Trophoblast cell (in vitro differentiated cells and primary cell): Measurements from ENCODE around the gene MMAA.

ENCODE experiments used
- DNase-seq, 2 donors: peaks; one replicate each; pipeline ENCODE4 v3.0.0-alpha.2; 2016
- H2AFZ ChIP-seq: 2 replicates; pipeline ENCODE4 v1.6.1; 2013; ENCODE audit warnings: low read length, moderate library complexity, mild to moderate bottlenecking; ENCODE audit not compliant: insufficient read depth, poor library complexity
- H2AK5ac ChIP-seq: 2 replicates; pipeline ENCODE4 v1.6.1; 2013; ENCODE audit warnings: mild to moderate bottlenecking, low read length
- H2BK120ac ChIP-seq: 2 replicates; pipeline ENCODE4 v1.6.1; 2013; ENCODE audit warnings: low read length, mild to moderate bottlenecking, moderate library complexity; ENCODE audit not compliant: insufficient read depth, poor library complexity
- H2BK12ac ChIP-seq: 2 replicates; pipeline ENCODE4 v1.6.1; 2013; ENCODE audit warnings: mild to moderate bottlenecking, low read length, moderate library complexity
- H2BK5ac ChIP-seq: 2 replicates; pipeline ENCODE4 v1.6.1; 2013; ENCODE audit warnings: low read length, low read depth, moderate library complexity, mild to moderate bottlenecking; ENCODE audit not compliant: poor library complexity
- H3K14ac ChIP-seq: 2 replicates; pipeline ENCODE4 v1.6.1; 2013; ENCODE audit warnings: mild to moderate bottlenecking, low read length
- H3K18ac ChIP-seq: 2 replicates; pipeline ENCODE4 v1.6.1; 2013; ENCODE audit warnings: mild to moderate bottlenecking, low read length
- H3K23ac ChIP-seq: 2 replicates; pipeline ENCODE4 v1.6.1; 2013; ENCODE audit warnings: low read length
- H3K27ac ChIP-seq: 2 replicates; pipeline ENCODE4 v1.5.1; 2013; ENCODE audit warnings: low read depth, mild to moderate bottlenecking, inconsistent platforms, low read length, moderate library complexity
- H3K27me3 ChIP-seq: 2 replicates; pipeline ENCODE4 v1.6.1; 2013; ENCODE audit warnings: inconsistent platforms, mild to moderate bottlenecking, low read length, moderate library complexity; ENCODE audit not compliant: insufficient read depth
- H3K36me3 ChIP-seq, 2 experiments: 1 replicate in 1 of 2; 2 replicates in 1 of 2; pipeline ENCODE4 v1.6.1; 2013; ENCODE audit warnings: low read length in 2 of 2, mild to moderate bottlenecking in 2 of 2, moderate library complexity in 1 of 2; ENCODE audit not compliant: insufficient read depth in 2 of 2, control insufficient read depth in 1 of 2
- H3K4ac ChIP-seq: 2 replicates; pipeline ENCODE4 v1.6.1; 2013; ENCODE audit warnings: low read depth, mild to moderate bottlenecking, low read length, moderate library complexity
- H3K4me1 ChIP-seq, 2 experiments: 1 replicate in 1 of 2; 2 replicates in 1 of 2; pipeline ENCODE4 v1.6.1; 2013; ENCODE audit warnings: low read length in 2 of 2, mild to moderate bottlenecking in 2 of 2, moderate library complexity in 1 of 2; ENCODE audit not compliant: insufficient read depth in 2 of 2, control insufficient read depth in 1 of 2
- H3K4me2 ChIP-seq: 2 replicates; pipeline ENCODE4 v1.6.1; 2013; ENCODE audit warnings: inconsistent platforms, mild to moderate bottlenecking, low read length, moderate library complexity
- H3K4me3 ChIP-seq: 2 replicates; pipeline ENCODE4 v1.5.1; 2013; ENCODE audit warnings: mild to moderate bottlenecking, low read depth, low read length, inconsistent platforms
- H3K79me1 ChIP-seq: one replicate; pipeline ENCODE4 v1.6.1; 2013; ENCODE audit warnings: low read length
- H3K79me2 ChIP-seq: 2 replicates; pipeline ENCODE4 v1.6.1; 2013; ENCODE audit warnings: low read length, mild to moderate bottlenecking; ENCODE audit not compliant: control insufficient read depth, insufficient read depth, poor library complexity
- H3K9ac ChIP-seq: 2 replicates; pipeline ENCODE4 v1.6.1; 2013; ENCODE audit warnings: mild to moderate bottlenecking, low read length
- H3K9me3 ChIP-seq: 2 replicates; pipeline ENCODE4 v1.6.1; 2013; ENCODE audit warnings: low read depth, mild to moderate bottlenecking, control low read depth, inconsistent platforms, low read length; ENCODE audit not compliant: insufficient read depth
- H4K12ac ChIP-seq: 2 replicates; pipeline ENCODE4 v1.6.1; 2013; ENCODE audit warnings: low read depth, mild to moderate bottlenecking, low read length, moderate library complexity
- H4K8ac ChIP-seq: 2 replicates; pipeline ENCODE4 v1.6.1; 2013; ENCODE audit warnings: low read depth, mild to moderate bottlenecking, low read length, moderate library complexity
- H4K91ac ChIP-seq: one replicate; pipeline ENCODE4 v1.6.1; 2013; ENCODE audit warnings: low read depth, mild to moderate bottlenecking, low read length, moderate library complexity
- WGBS: extraction: QIAGEN DNeasy Blood & Tissue Kit; methylation state at CpG from one replicate; pipeline ENCODE4 v1.1.7; 2013; ENCODE audit warnings: missing lambda C conversion rate; ENCODE audit not compliant: insufficient read length, insufficient coverage; ENCODE audit errors: extremely low coverage; 5-methylcytosine and 5-hydroxymethylcytosine counted together

The MMAA gene

DNA sequence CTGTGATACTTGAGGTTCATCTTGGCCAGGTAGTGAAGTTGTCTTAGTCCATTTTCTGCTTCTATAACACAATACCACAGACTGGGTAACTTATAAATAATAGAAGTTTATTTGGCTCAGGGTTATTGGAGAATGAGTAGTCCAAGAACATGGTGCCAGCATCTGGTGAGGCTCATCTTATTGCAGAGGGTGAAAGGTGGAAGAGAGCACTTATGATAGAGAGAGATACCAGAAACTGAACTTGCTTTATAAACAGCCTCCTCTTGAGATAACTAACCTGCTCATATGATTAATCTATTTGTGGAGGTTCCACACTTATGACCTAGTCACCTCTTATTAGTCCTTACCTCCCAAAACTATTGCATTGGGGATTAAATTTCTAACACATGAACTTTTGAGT, 62.3 kb downstream of the MMAA start:
- H3K4me3 ChIP-seq = no peak overlapping the region
- no peak for DNase-seq
- H2BK5ac ChIP-seq = no peak overlapping the region
- H3K79me2 ChIP-seq = no peaks in the 10 kb centered on the region
- no peak overlapping the region for H2AFZ ChIP-seq
- no peak overlapping the region for H2BK120ac ChIP-seq
- no peak overlapping the region for H4K8ac ChIP-seq
- no peak overlapping the region for H3K9ac ChIP-seq
- no peaks in the 10 kb centered on the region for H3K79me1 ChIP-seq
- no peak overlapping the region for H2AK5ac ChIP-seq
- no peak overlapping the region for H3K18ac ChIP-seq
- H3K14ac ChIP-seq = no peak overlapping the region
- H3K36me3 ChIP-seq = no peaks in the 10 kb centered on the region
- H3K4me1 ChIP-seq = no peaks in the 10 kb centered on the region
- H4K91ac ChIP-seq = no peak overlapping the region
- H4K12ac ChIP-seq = no peak overlapping the region
- no peak overlapping the region for H3K27ac ChIP-seq
- no peaks in the 10 kb centered on the region for H3K9me3 ChIP-seq
- no peaks in the 10 kb centered on the region for H3K27me3 ChIP-seq
- no peak overlapping the region for H3K4me2 ChIP-seq
- H3K4ac ChIP-seq = no peak overlapping the region
- H2BK12ac ChIP-seq = no peak overlapping the region
- H3K23ac ChIP-seq = no peak overlapping the region

DNA sequence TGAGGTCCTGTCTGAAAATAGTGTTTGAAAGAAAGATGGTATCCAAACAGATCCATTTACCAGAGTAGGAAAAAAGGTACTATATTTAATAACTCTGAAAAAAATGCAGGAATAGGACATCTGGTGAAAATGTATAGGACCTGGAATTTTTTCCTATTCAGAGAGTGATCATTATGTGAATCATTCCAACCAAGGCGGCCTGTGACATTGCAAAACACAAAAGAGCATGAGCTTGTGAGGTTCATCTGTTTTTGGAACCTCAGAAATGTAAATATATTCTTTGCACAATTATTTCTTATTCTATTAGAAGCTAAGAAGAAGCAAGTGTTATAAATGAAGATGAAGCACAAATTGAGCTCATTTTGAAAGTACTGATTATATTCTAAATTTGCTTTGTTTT, 62.8 kb downstream of the MMAA start:
- no peak overlapping the region for H2BK120ac ChIP-seq
- H3K4me3 ChIP-seq = no peak overlapping the region
- no peak overlapping the region for H4K12ac ChIP-seq
- H3K18ac ChIP-seq = no peak overlapping the region
- H3K9ac ChIP-seq = no peak overlapping the region
- no peak overlapping the region for H2BK5ac ChIP-seq
- H2AK5ac ChIP-seq = no peak overlapping the region
- no peaks in the 10 kb centered on the region for H3K36me3 ChIP-seq
- H3K79me1 ChIP-seq = no peaks in the 10 kb centered on the region
- no peak overlapping the region for H3K27ac ChIP-seq
- no peaks in the 10 kb centered on the region for H3K9me3 ChIP-seq
- H2BK12ac ChIP-seq = no peak overlapping the region
- H3K4ac ChIP-seq = no peak overlapping the region
- no peak overlapping the region for H3K23ac ChIP-seq
- H3K4me1 ChIP-seq = no peaks in the 10 kb centered on the region
- H3K79me2 ChIP-seq = no peaks in the 10 kb centered on the region
- no peak overlapping the region for H4K8ac ChIP-seq
- no CpG with 5 or more reads among the region's 1 CpG for WGBS
- no peak overlapping the region for H3K4me2 ChIP-seq
- H4K91ac ChIP-seq = no peak overlapping the region
- no peak overlapping the region for H2AFZ ChIP-seq
- no peak for DNase-seq
- H3K27me3 ChIP-seq = no peaks in the 10 kb centered on the region
- H3K14ac ChIP-seq = no peak overlapping the region

GRCh38 chr4:145686991-145687390, 67.8 kb downstream of the MMAA start:
- Histone ChIP-seq H4K8ac (no peak overlapping the region), H2AFZ (no peak overlapping the region), H2AK5ac (no peak overlapping the region), H3K79me1 (no peaks in the 10 kb centered on the region), H3K18ac (no peak overlapping the region), H2BK5ac (no peak overlapping the region), H2BK12ac (no peak overlapping the region), H3K79me2 (no peaks in the 10 kb centered on the region), H3K36me3 (no peaks in the 10 kb centered on the region), H2BK120ac (no peak overlapping the region), H3K4me1 (no peaks in the 10 kb centered on the region), H4K12ac (no peak overlapping the region), H3K9me3 (no peaks in the 10 kb centered on the region), H3K9ac (no peak overlapping the region), H3K4me3 (no peak overlapping the region), H4K91ac (no peak overlapping the region), H3K4me2 (no peak overlapping the region), H3K4ac (no peak overlapping the region), H3K14ac (no peak overlapping the region), H3K27me3 (no peaks in the 10 kb centered on the region), H3K27ac (no peak overlapping the region), H3K23ac (no peak overlapping the region)
- no peak for DNase-seq
- WGBS = no CpG with 5 or more reads among the region's 2 CpGs

- H2BK120ac ChIP-seq = no peak overlapping the region
These were observed 71.4 kb downstream of the MMAA start for GRCh38 chr4:145690610-145691009.

More at GRCh38 chr4:145690610-145691009, 71.4 kb downstream of the MMAA start:
- H4K8ac ChIP-seq = no peak overlapping the region
- no peaks in the 10 kb centered on the region for H3K79me1 ChIP-seq
- no peaks in the 10 kb centered on the region for H3K36me3 ChIP-seq
- no peak for DNase-seq
- no peak overlapping the region for H4K12ac ChIP-seq
- no peaks in the 10 kb centered on the region for H3K4me1 ChIP-seq
- no peak overlapping the region for H3K18ac ChIP-seq
- no peak overlapping the region for H3K9ac ChIP-seq
- no peak overlapping the region for H2BK12ac ChIP-seq
- H3K27me3 ChIP-seq = no peaks in the 10 kb centered on the region
- no peak overlapping the region for H2AK5ac ChIP-seq
- no peak overlapping the region for H3K14ac ChIP-seq
- no peak overlapping the region for H4K91ac ChIP-seq
- no peak overlapping the region for H3K4ac ChIP-seq
- H2BK5ac ChIP-seq = no peak overlapping the region
- H3K23ac ChIP-seq = no peak overlapping the region
- no peaks in the 10 kb centered on the region for H3K9me3 ChIP-seq
- no peak overlapping the region for H3K4me3 ChIP-seq
- no peak overlapping the region for H3K4me2 ChIP-seq
- whole genome bisulfite sequencing = no CpG with 5 or more reads among the region's 3 CpGs
- H3K27ac ChIP-seq = no peak overlapping the region
- no peak overlapping the region for H2AFZ ChIP-seq
- H3K79me2 ChIP-seq = no peaks in the 10 kb centered on the region
